WI38 (cell line): ENCODE results near the gene CREBL2.
"Not testable (repeated sequence)": the region's sequence is repeated elsewhere in the genome, so short reads cannot be mapped to it uniquely, and the experiment has no call there.

ENCODE experiments used
- H3K4me3 ChIP-seq: 2 replicates; pipeline ENCODE4 v1.5.1; 2011; ENCODE audit warnings: low read depth, mild to moderate bottlenecking, control low read depth, low read length
- CTCF ChIP-seq: IDR thresholded peaks from 2 replicates; pipeline ENCODE4 v1.5.1; 2012; ENCODE audit warnings: low read depth, mild to moderate bottlenecking, control low read depth, low read length

The CREBL2 gene

GRCh38 chr12:12627308-12627827 lies 15.7 kb downstream of the CREBL2 start:
- no peak overlapping the region for H3K4me3 ChIP-seq
- no peak for TF ChIP-seq CTCF

DNA sequence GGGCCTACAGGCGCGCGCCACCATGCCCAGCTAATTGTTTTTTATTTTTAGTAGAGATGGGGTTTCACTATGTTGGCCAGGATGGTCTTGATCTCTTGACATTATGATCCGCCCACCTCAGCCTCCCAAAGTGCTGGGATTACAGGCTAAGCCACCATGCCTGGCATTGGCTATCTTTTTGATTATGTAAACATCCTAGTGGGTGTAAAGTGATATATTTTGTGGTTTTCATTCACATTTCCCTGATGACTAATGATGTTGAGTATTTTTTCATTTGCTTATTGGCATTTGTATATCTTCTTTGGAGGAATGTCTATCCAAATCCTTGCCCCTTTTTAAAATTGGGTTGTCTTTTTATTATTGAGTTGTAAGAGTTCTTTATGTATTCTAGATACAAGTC lies 16.3 kb downstream of the CREBL2 start:
- no peak overlapping the region for H3K4me3 ChIP-seq
- no peak for TF ChIP-seq CTCF

GRCh38 chr12:12630850-12631249 lies 19.2 kb downstream of the CREBL2 start:
- no peak for TF ChIP-seq CTCF
- no peak overlapping the region for H3K4me3 ChIP-seq

GRCh38 chr12:12635651-12636050 lies 24.0 kb downstream of the CREBL2 start:
- no peak for TF ChIP-seq CTCF
- H3K4me3 ChIP-seq: no peak overlapping the region

- H3K4me3 ChIP-seq: no peak overlapping the region
- TF ChIP-seq CTCF: no peak
Measured at GRCh38 chr12:12636641-12637040, 25.0 kb downstream of the CREBL2 start.

DNA sequence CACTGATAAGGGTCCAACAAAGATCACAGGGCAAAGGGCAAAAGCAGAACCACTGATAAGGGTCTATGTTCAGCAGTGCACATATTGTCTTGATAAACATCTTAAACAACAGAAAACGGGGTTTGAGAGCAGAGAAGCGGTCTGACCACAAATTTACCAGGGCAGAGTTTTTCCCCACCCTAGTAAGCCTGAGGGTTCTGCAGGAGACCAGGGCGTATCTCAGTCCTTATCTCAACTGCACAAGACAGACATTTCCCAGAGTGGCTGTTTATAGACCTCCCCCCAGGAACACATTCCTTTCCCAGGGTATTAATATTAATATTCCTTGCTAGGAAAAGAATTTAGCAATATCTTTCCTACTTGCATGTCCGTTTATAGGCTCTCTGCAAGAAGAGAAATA lies 28.3 kb downstream of the CREBL2 start:
- not testable (repeated sequence) for H3K4me3 ChIP-seq

DNA sequence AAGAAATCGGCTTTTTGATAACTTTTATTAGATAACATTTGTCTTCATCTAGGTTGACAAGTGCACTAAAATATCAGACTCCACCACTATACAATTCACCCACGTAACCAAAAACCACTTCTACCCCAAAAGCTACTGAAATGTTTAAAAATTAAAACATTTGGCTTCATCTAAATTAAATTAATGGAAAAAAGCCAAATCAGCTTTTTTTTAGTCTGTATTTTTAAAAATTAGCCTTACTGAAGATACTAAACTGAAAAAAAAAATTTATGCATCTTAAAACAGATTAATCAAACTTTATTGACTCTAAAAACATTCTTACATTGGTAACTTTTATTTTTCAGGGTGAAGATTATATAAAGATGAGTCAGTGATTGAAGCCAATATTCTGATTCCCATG lies 30.0 kb downstream of the CREBL2 start:
- H3K4me3 ChIP-seq: no peak overlapping the region
- no peak for TF ChIP-seq CTCF

- no peak for TF ChIP-seq CTCF
- no peak overlapping the region for H3K4me3 ChIP-seq
Measured at GRCh38 chr12:12642916-12643315, 31.2 kb downstream of the CREBL2 start.
